WTC11 (cell line): ENCODE data around the gene IRS2. TPM values are rescaled to one million over a fixed set of nuclear protein-coding genes. Genes with fewer than 3 reads are reported as not detected.
A peak's percentile ranks its signal among the peaks of the same experiment; 100 is the strongest.

Source experiments
- ATAC-seq: fragments of 200-7000 bp; cut with Tn5 transposase; 2 replicates; pipeline ENCODE4 v1.10.0; 2021; ENCODE audit warnings: mild to moderate bottlenecking, moderate library complexity
- CTCF ChIA-PET: fragments of 300-600 bp; sonication (Branson Sonifier 250); formaldehyde crosslinking; loops from one replicate; lab custom pipeline; 2021; ENCODE audit warnings: antibody characterized with exemption; lab: Charles Lee
- POLR2A ChIA-PET: fragments of 350-600 bp; sonication (Branson Sonifier 250); formaldehyde crosslinking; loops from one replicate; lab custom pipeline; 2021; ENCODE audit warnings: antibody characterized with exemption; lab: Charles Lee
- DNase-seq: peaks from one replicate; pipeline ENCODE4 v3.0.0; 2021; ENCODE audit warnings: low spot score
- H3K27ac Mint-ChIP-seq: 2 replicates; pipeline ENCODE4 v1.8.0; 2021; ENCODE audit warnings: mixed read lengths
- H3K27me3 Mint-ChIP-seq: 2 replicates; pipeline ENCODE4 v1.8.0; 2021; ENCODE audit warnings: low read depth, mild to moderate bottlenecking, moderate library complexity, mixed read lengths
- H3K36me3 Mint-ChIP-seq: 2 replicates; pipeline ENCODE4 v1.8.0; 2021; ENCODE audit warnings: mixed read lengths
- H3K4me1 Mint-ChIP-seq: 2 replicates; pipeline ENCODE4 v1.8.0; 2022; ENCODE audit warnings: mixed read lengths
- H3K4me3 Mint-ChIP-seq: 2 replicates; pipeline ENCODE4 v1.8.0; 2021; ENCODE audit warnings: mild to moderate bottlenecking, moderate library complexity, mixed read lengths
- H3K9me3 Mint-ChIP-seq: 2 replicates; pipeline ENCODE4 v1.8.0; 2021; ENCODE audit warnings: mixed read lengths
- CREB1 ChIP-seq: sonication (generic); formaldehyde crosslinking; IDR thresholded peaks from 2 replicates; pipeline ENCODE4 v1.8.0; 2023; ENCODE audit warnings: mild to moderate bottlenecking, missing genetic modification reagents
- CREM ChIP-seq: sonication (generic); formaldehyde crosslinking; IDR thresholded peaks from 2 replicates; pipeline ENCODE4 v1.8.1; 2022; ENCODE audit warnings: mild to moderate bottlenecking, missing genetic modification reagents, moderate library complexity
- EMX1 ChIP-seq: fragments of 250-450 bp; sonication (Bioruptor Pico); IDR thresholded peaks from 2 replicates; pipeline ENCODE4 v1.8.0; 2021; ENCODE audit warnings: mild to moderate bottlenecking
- GRHL2 ChIP-seq: fragments of 250-450 bp; sonication (Bioruptor Pico); IDR thresholded peaks from 2 replicates; pipeline ENCODE4 v1.8.0; 2022; ENCODE audit warnings: mild to moderate bottlenecking, moderate library complexity; ENCODE audit not compliant: insufficient replicate concordance, severe bottlenecking
- GTF2I ChIP-seq: fragments of 250-450 bp; sonication (Bioruptor Pico); conservative IDR thresholded peaks from 2 replicates; pipeline ENCODE4 v1.4.0; 2021; ENCODE audit warnings: mild to moderate bottlenecking
- IRF2 ChIP-seq: sonication (generic); formaldehyde crosslinking; IDR thresholded peaks from 2 replicates; pipeline ENCODE4 v1.8.0; 2022; ENCODE audit warnings: low read depth, missing genetic modification reagents, borderline replicate concordance
- MXD4 ChIP-seq: fragments of 250-450 bp; sonication (Bioruptor Pico); IDR thresholded peaks from 2 replicates; pipeline ENCODE4 v1.8.0; 2021; ENCODE audit warnings: mild to moderate bottlenecking, moderate library complexity, borderline replicate concordance
- NFATC4 ChIP-seq: fragments of 250-450 bp; sonication (Bioruptor Pico); IDR thresholded peaks from 2 replicates; pipeline ENCODE4 v1.9.0; 2021; ENCODE audit warnings: mild to moderate bottlenecking
- NR2C2 ChIP-seq: sonication (generic); formaldehyde crosslinking; IDR thresholded peaks from 2 replicates; pipeline ENCODE4 v1.8.0; 2022; ENCODE audit warnings: mild to moderate bottlenecking, missing genetic modification reagents
- OVOL2 ChIP-seq: fragments of 250-450 bp; sonication (Bioruptor Pico); IDR thresholded peaks from 2 replicates; pipeline ENCODE4 v1.9.0; 2021; ENCODE audit warnings: mild to moderate bottlenecking, borderline replicate concordance
- SOX15 ChIP-seq: fragments of 250-450 bp; sonication (Bioruptor Pico); IDR thresholded peaks from 2 replicates; pipeline ENCODE4 v1.9.0; 2021; ENCODE audit warnings: mild to moderate bottlenecking
- SP1 ChIP-seq: sonication (generic); formaldehyde crosslinking; conservative IDR thresholded peaks from 2 replicates; pipeline ENCODE4 v1.8.1; 2022; ENCODE audit warnings: missing genetic modification reagents
- TEAD1 ChIP-seq: sonication (generic); formaldehyde crosslinking; IDR thresholded peaks from 2 replicates; pipeline ENCODE4 v1.8.0; 2022; ENCODE audit warnings: mild to moderate bottlenecking, missing genetic modification reagents
- TP53 ChIP-seq: sonication (generic); formaldehyde crosslinking; IDR thresholded peaks from 2 replicates; pipeline ENCODE4 v1.8.1; 2023; ENCODE audit warnings: mild to moderate bottlenecking, missing genetic modification reagents
- ZNF423 ChIP-seq: fragments of 250-450 bp; sonication (Bioruptor Pico); IDR thresholded peaks from 2 replicates; pipeline ENCODE4 v2.1.2; 2022; ENCODE audit warnings: mild to moderate bottlenecking, moderate library complexity
- total RNA-seq: library from RNA; stranded (reverse); gene quantifications from 3 replicates; pipeline ENCODE4 v1.2.3, GENCODE V29; 2021
- TF ChIP-seq, protein P1 (sequence below): sonication (generic); formaldehyde crosslinking; IDR thresholded peaks from 2 replicates; pipeline ENCODE4 v1.8.0; 2023; ENCODE audit warnings: mild to moderate bottlenecking, missing genetic modification reagents
- TF ChIP-seq, protein P2 (sequence below): fragments of 250-450 bp; sonication (Bioruptor Pico); conservative IDR thresholded peaks from 2 replicates; pipeline ENCODE4 v1.9.0; 2021; ENCODE audit warnings: mild to moderate bottlenecking
- TF ChIP-seq, protein P3 (sequence below): sonication (generic); formaldehyde crosslinking; IDR thresholded peaks from 2 replicates; pipeline ENCODE4 v1.8.1; 2023; ENCODE audit warnings: mild to moderate bottlenecking, missing genetic modification reagents
- TF ChIP-seq, protein P4 (sequence below): sonication (generic); formaldehyde crosslinking; conservative IDR thresholded peaks from 2 replicates; pipeline ENCODE4 v1.8.1; 2023; ENCODE audit warnings: mild to moderate bottlenecking, low read depth, missing genetic modification reagents, moderate library complexity
- TF ChIP-seq, protein P5 (sequence below): sonication (generic); formaldehyde crosslinking; IDR thresholded peaks from 2 replicates; pipeline ENCODE4 v1.8.1; 2023; ENCODE audit warnings: mild to moderate bottlenecking, missing genetic modification reagents, moderate library complexity

IRS2 gene
- total RNA-seq, 1 experiment from 2014 or later: 20.5 TPM

DNA sequence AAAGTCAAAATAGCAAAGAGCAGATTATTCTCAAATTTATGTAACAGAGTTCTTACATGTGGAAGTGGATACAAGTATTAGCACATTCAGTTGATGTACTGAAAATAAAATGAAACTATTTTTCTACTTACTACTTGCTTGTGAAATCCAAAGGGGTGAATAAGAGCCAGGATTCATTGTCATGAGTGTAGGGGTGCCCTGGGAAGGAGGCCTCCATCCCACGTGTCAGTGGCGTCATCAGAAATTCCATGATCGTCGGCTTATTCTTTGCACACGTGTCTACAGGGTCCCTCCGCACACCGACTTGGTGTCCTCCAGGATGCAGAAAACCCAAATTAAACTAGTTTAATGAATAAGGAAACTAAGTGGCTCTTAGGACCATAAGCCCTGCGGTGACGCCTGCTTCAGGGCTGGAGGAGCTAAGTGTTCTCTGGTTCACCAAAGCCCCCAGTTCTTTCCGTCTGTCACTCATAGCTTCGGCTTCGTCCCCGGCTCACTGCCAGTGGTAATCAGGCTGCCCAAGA lies 55.5 kb downstream of the IRS2 start (continued):
- TF ChIP-seq CREM (CRISPR knock-in tag): no peak
- no peak for TF ChIP-seq NFATC4
- TF ChIP-seq TP53 (CRISPR knock-in tag): no peak
- TF ChIP-seq, all 79 proteins: peak for 0

DNA sequence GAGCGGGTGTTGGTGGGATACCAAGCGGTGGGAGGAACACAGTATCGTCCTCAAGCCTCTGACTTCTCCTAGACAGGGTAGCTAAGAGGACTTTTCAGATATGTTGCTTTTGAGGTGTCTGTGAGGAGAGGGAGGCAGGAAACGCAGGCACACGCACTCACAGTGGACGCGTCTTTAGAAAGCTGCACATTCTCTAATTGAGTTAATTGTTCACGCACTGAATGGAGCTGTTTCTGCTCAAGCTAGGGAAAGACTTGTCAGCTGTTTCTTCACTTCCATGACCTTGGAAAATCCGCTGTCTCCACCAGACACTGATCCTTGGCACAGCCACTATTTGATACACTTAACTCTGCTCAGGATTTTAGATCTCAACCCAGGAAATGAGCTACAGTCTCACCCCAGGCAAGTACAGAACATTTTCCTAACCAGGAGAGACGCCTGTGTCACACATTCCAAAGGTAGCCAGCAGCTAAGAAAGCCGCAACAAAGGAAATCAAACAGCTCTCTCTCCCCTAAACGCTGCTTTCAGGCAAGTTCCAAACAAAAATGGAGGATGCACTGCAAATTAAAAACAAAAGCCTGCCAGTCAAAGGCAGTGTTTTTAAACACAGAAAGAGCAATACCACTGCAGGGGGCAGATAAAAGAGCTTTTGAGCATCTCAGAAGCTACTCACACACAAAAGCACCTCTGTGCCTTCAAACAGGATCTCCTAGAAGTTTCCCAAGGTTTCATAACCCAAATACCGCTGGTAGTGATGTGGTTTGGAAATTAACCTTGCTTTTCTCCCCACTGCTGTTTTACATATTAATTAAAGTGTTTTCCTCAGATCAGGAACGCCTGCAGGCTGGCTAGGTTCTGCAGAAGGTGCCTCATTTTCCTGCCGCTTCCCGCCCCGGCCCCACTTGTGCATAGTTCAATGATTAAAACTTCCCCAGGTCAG lies 57.3 kb downstream of the IRS2 start:
- ChIA-PET POLR2A (no interaction called here), CTCF (interaction anchor here (0.6 to 1.1 kb wide), 4 partner anchors 28 to 530 kb away, joined by 3 read pairs; no protein-coding TSS in a partner anchor)
- H3K9me3 Mint-ChIP-seq: peaks cover 17% of the 10 kb centered on the region
- ATAC-seq (peak; percentile 28), DNase-seq (no peak)
- H3K27me3 Mint-ChIP-seq: no peaks in the 10 kb centered on the region
- peaks cover 6% of the 10 kb centered on the region for H3K36me3 Mint-ChIP-seq
- TF ChIP-seq OVOL2 (CRISPR knock-in tag) (no peak), IRF2 (CRISPR knock-in tag) (no peak), SOX15 (CRISPR knock-in tag) (no peak), SP1 (CRISPR knock-in tag) (no peak), TEAD1 (CRISPR knock-in tag) (no peak), GTF2I (no peak), CREB1 (CRISPR knock-in tag) (no peak), GRHL2 (CRISPR knock-in tag) (no peak), NR2C2 (CRISPR knock-in tag) (no peak), MXD4 (CRISPR knock-in tag) (no peak), EMX1 (CRISPR knock-in tag) (no peak), ZNF423 (no peak)
- TF ChIP-seq, protein P1, sequence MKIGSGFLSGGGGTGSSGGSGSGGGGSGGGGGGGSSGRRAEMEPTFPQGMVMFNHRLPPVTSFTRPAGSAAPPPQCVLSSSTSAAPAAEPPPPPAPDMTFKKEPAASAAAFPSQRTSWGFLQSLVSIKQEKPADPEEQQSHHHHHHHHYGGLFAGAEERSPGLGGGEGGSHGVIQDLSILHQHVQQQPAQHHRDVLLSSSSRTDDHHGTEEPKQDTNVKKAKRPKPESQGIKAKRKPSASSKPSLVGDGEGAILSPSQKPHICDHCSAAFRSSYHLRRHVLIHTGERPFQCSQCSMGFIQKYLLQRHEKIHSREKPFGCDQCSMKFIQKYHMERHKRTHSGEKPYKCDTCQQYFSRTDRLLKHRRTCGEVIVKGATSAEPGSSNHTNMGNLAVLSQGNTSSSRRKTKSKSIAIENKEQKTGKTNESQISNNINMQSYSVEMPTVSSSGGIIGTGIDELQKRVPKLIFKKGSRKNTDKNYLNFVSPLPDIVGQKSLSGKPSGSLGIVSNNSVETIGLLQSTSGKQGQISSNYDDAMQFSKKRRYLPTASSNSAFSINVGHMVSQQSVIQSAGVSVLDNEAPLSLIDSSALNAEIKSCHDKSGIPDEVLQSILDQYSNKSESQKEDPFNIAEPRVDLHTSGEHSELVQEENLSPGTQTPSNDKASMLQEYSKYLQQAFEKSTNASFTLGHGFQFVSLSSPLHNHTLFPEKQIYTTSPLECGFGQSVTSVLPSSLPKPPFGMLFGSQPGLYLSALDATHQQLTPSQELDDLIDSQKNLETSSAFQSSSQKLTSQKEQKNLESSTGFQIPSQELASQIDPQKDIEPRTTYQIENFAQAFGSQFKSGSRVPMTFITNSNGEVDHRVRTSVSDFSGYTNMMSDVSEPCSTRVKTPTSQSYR (CRISPR knock-in tag): no peak
- TF ChIP-seq, protein P2, sequence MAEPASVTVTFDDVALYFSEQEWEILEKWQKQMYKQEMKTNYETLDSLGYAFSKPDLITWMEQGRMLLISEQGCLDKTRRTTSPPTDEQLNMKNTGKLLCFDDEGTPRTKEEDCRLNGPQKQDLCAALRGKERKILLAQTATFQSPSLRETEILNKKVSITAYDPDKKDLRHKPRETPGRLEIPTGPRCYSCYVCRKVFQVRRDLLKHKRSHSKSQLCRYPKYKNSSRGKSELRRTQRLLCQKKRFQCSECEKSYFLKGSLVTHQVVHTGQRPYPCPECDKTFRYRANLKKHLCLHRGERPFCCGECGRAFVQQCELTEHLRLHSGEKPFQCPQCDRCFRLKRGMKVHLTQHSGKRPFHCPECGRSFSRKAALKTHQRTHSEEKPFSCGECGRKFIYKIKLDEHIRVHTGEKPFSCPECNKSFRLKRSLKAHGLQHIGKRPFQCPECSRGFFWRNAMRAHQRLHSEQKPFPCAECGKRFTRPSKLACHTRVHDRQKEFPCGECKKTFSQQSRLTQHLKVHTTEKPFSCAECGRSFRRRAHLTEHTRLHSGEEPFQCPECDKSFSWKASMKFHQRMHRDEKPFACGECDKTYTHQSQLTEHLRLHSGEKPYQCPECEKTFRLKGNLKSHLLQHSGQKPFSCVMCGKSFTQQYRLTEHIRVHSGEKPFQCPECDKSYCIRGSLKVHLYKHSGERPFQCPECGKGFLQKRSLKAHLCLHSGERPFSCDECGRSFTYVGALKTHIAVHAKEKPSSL: no peak
- TF ChIP-seq, protein P3, sequence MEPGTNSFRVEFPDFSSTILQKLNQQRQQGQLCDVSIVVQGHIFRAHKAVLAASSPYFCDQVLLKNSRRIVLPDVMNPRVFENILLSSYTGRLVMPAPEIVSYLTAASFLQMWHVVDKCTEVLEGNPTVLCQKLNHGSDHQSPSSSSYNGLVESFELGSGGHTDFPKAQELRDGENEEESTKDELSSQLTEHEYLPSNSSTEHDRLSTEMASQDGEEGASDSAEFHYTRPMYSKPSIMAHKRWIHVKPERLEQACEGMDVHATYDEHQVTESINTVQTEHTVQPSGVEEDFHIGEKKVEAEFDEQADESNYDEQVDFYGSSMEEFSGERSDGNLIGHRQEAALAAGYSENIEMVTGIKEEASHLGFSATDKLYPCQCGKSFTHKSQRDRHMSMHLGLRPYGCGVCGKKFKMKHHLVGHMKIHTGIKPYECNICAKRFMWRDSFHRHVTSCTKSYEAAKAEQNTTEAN (CRISPR knock-in tag): no peak
- TF ChIP-seq, protein P4, sequence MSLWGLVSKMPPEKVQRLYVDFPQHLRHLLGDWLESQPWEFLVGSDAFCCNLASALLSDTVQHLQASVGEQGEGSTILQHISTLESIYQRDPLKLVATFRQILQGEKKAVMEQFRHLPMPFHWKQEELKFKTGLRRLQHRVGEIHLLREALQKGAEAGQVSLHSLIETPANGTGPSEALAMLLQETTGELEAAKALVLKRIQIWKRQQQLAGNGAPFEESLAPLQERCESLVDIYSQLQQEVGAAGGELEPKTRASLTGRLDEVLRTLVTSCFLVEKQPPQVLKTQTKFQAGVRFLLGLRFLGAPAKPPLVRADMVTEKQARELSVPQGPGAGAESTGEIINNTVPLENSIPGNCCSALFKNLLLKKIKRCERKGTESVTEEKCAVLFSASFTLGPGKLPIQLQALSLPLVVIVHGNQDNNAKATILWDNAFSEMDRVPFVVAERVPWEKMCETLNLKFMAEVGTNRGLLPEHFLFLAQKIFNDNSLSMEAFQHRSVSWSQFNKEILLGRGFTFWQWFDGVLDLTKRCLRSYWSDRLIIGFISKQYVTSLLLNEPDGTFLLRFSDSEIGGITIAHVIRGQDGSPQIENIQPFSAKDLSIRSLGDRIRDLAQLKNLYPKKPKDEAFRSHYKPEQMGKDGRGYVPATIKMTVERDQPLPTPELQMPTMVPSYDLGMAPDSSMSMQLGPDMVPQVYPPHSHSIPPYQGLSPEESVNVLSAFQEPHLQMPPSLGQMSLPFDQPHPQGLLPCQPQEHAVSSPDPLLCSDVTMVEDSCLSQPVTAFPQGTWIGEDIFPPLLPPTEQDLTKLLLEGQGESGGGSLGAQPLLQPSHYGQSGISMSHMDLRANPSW: no peak
- TF ChIP-seq, protein P5, sequence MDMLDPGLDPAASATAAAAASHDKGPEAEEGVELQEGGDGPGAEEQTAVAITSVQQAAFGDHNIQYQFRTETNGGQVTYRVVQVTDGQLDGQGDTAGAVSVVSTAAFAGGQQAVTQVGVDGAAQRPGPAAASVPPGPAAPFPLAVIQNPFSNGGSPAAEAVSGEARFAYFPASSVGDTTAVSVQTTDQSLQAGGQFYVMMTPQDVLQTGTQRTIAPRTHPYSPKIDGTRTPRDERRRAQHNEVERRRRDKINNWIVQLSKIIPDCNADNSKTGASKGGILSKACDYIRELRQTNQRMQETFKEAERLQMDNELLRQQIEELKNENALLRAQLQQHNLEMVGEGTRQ: no peak
- H3K4me3 Mint-ChIP-seq: no peak overlapping the region
- peak overlapping the region; percentile 6; the same call in 1 of the 2 replicates for H3K27ac Mint-ChIP-seq
- peaks cover 36% of the 10 kb centered on the region for H3K4me1 Mint-ChIP-seq
